ENCODE measurements around the gene CLDN24.

Gene CLDN24

GRCh38 chr4:183322326-183322725 is at the start of gene CLDN24:
Gene CLDN24 (minus strand): TSS chr4:183322426. CDS start chr4:183322426, 0 bp downstream.
- no peak for DNase-seq

GRCh38 chr4:183370786-183371185 is 48.6 kb upstream of the CLDN24 start:
- DNase-seq: no peak

- no peak for DNase-seq
Observed at GRCh38 chr4:183369073-183369472, 46.8 kb upstream of the CLDN24 start.

GRCh38 chr4:183366206-183366835 is 44.1 kb upstream of the CLDN24 start:
- no peak for DNase-seq

GRCh38 chr4:183364025-183364424 is 41.8 kb upstream of the CLDN24 start:
- DNase-seq: no peak

GRCh38 chr4:183362916-183363542 is 40.8 kb upstream of the CLDN24 start:
- DNase-seq: no peak

GRCh38 chr4:183362036-183362435 is 39.8 kb upstream of the CLDN24 start:
- no peak for DNase-seq

- DNase-seq: no peak
Observed at GRCh38 chr4:183360161-183360919, 38.1 kb upstream of the CLDN24 start.

GRCh38 chr4:183358215-183358755 is 36.1 kb upstream of the CLDN24 start:
- DNase-seq: no peak

GRCh38 chr4:183356931-183357675 is 34.9 kb upstream of the CLDN24 start:
- DNase-seq: no peak

- no peak for DNase-seq
Observed at GRCh38 chr4:183356173-183356830, 34.1 kb upstream of the CLDN24 start.

- no peak for DNase-seq
Observed at GRCh38 chr4:183355405-183355804, 33.2 kb upstream of the CLDN24 start.

- DNase-seq: peak; percentile 16
Observed at GRCh38 chr4:183354219-183354618, 32.0 kb upstream of the CLDN24 start.

GRCh38 chr4:183353557-183353956 is 31.3 kb upstream of the CLDN24 start:
- DNase-seq: no peak

GRCh38 chr4:183352546-183352945 is 30.3 kb upstream of the CLDN24 start:
- no peak for DNase-seq

GRCh38 chr4:183350317-183351071 is 28.3 kb upstream of the CLDN24 start:
- DNase-seq: no peak

GRCh38 chr4:183349673-183350072 is 27.4 kb upstream of the CLDN24 start:
- no peak for DNase-seq

GRCh38 chr4:183348706-183349659 is 26.8 kb upstream of the CLDN24 start:
- DNase-seq: no peak

GRCh38 chr4:183348136-183348535 is 25.9 kb upstream of the CLDN24 start:
- no peak for DNase-seq

GRCh38 chr4:183347566-183347965 is 25.3 kb upstream of the CLDN24 start:
- no peak for DNase-seq

GRCh38 chr4:183347146-183347545 is 24.9 kb upstream of the CLDN24 start:
- DNase-seq: no peak
